Amygdala (tissue), 56 donors: ENCODE data around the gene PTPRR.
A peak's percentile ranks its signal among the peaks of the same experiment; 100 is the strongest.

Experiments
- DNase-seq, 56 donors: peaks; one replicate each; lab custom pipeline; 2025; lab: John Stamatoyannopoulos, UW

Gene PTPRR

DNA sequence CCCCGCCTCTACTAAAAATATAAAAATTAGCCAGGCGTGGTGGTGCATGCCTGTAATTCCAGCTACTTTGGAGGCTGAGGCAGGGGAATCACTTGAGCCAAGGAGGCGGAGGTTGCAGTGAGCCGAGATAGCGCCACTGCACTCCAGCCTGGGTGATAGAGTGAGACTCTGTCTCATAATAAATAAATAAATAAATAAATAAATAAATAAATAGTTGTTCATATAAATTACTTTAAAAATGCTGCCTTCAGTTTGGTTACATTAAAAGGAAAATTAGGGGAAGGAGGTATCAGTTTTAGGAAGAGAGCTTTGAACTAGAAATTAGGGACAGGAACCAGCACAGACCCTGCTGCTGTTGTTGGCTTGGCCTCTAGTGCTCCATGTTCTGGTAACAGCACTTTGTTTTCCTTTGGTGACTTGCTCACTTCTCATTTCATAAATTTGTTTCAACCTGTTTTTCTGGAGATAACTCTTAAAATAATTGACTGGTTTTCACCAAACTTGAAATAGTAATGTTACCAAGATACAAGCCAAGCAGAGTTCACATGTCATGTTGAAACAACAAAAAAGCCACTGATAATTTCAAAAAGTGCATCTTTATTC lies 260.4 kb downstream of the PTPRR start:
- DNase-seq = no peak

- no peak for DNase-seq
Measured at GRCh38 chr12:70659077-70659606, 261.4 kb downstream of the PTPRR start.

DNA sequence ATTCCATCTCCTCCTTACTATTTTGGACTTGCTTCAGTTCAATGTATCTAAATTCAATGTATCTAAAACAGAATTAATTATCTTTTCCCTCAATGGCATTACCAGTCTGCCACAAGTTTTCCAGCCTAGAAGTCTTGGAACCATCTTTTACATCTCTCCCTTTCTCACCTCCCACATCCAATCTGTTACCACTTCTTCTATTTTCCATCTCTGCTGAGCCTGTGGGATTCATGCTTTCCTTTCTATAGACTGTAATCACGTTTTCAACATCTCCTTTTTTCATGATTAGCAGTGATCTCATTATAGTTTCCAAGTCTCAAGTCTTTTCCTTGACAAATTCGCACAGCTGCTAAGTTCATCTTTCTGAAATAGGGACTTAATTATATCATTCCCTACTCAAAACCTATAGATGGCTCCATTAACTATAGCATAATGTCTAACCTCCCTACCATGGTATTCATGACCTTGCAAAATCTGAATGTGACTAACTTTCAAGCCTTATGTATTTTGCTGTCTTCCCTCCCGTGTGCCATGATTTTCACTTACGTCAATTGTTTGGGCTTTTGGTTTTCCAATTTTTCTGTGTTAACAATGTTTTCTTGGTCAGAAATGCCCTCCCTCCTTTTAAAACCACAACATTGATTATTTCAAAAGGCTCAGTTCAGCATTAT lies 262.8 kb downstream of the PTPRR start:
- DNase-seq = peak in 1 of 56 donors; percentile 6

GRCh38 chr12:70652451-70652850 lies 268.1 kb downstream of the PTPRR start:
- no peak for DNase-seq

DNA sequence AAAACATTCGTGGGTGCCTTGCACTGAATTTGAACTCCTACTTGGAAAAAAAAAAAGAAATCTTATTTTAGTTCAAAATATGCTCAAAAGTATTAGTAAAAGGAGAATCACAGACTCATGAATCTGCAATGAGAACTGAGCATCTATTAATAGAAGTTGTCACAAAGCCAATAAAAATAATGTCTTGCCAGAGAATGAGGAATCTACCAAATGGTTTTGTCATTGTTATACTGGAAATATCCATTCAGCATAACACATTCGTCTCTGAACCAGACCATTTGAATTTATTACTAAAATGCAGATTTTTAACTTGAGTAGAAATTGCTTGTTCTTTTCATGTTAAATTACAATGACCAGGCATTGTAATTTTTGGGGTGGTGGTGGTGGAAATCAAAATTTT lies 271.7 kb downstream of the PTPRR start:
- no peak for DNase-seq

DNA sequence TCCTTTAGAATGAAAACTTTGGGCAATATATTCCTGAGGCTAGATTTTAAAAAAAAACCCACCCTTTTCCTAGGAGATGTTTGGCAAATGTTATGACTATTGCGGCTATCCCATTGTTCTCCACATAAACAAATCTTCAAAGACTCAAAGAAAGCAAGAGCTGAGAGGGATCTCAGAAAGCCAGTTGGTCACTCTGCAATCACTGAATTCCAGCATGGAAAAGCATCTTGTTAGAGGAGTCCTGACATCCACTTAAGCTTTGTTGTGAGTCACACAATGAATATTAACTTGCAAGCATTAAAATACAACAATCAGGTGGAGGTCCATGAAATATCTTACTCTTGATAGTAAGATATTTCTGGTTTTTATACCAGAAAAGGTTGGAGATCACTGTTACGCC lies 272.3 kb downstream of the PTPRR start:
- no peak for DNase-seq

DNA sequence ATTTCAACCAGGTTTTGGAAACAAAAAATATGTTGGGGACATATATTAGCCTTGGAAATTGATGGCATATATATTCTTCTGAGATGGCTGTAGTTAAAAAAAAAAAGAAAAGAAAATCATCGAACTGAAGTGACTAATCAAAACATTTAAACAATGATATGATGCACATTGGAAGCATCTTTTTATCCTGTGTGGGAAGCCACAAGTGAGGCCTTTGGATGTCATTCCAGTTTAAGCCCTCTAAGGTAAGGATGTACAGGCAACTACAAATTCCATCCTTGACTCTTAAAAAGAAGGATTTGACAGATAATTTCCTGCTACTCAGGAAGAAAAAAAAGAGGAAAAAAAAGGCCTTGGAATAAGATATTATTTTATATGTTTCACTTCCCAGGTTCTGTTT lies 273.7 kb downstream of the PTPRR start:
- no peak for DNase-seq

DNA sequence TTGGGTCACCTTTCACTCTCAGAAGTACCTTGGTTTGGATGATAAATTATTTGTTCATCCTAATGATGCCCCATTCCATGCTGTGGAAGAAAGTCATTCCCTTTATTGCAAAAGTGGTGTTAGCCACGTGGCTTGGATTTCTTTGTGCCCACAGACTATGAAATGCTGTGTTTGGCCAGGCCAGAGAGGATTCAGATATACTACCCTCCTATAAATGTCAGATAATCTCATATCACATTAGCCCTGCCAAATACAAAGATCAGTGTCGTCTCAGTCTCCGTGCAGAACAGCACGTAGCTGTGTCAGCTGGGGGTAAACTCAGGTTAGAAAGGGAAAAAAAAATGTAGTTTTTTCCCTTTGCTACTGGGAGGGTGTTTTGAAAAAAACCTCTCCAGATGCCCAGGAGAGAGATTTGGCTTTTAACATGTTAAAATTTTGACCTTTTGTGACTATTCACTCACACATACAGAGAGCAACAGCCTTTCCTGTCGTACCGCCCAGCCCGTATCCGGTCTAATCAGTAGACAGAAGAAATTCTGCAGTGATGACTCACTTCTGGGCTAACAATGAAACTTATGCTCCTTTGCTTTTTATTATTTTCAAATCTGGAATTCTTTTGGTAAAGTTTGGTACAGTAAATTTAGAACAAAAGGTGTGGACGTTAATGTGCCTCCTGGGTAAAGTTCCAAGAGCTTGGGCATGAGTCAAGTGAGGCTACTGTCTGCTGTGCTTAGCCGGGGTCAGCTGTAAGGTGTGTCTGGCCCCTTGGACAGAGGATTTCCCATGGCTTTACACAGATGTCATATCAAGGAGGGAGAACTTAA lies 274.8 kb downstream of the PTPRR start:
- no peak for DNase-seq

- DNase-seq = no peak
Measured at GRCh38 chr12:70644861-70645260, 275.7 kb downstream of the PTPRR start.

GRCh38 chr12:70643939-70644338 lies 276.6 kb downstream of the PTPRR start:
- DNase-seq = no peak

GRCh38 chr12:70641691-70642090 lies 278.8 kb downstream of the PTPRR start:
- DNase-seq = no peak

GRCh38 chr12:70640901-70641300 lies 279.6 kb downstream of the PTPRR start:
- DNase-seq = no peak

DNA sequence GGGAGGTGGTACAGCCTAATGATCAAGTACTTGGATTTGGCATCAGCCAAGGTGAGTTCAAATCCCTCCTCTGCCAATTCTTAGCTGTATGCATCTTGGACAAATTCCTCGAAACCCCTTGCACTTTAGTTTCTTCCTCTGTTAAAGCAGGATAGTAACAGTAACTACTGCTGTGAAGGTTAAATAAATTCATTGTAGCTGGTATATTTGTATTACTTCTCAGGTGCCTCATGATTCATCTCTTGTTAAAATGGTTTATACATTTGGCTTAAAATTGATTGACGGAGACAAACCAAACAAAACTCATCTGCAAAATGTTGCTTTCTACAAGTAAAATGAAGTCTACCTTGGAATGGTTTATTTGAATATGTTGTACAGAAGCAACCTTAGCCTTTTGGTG lies 281.0 kb downstream of the PTPRR start:
- DNase-seq = no peak

- no peak for DNase-seq
Measured at GRCh38 chr12:70638639-70639360, 281.7 kb downstream of the PTPRR start.

GRCh38 chr12:70637303-70638085 lies 283.0 kb downstream of the PTPRR start, which contains the start of gene PTPRB:
TSS of gene PTPRB (minus strand) at chr12:70637429. CDS start at chr12:70637395, 34 bp downstream.
- DNase-seq = no peak

- DNase-seq = no peak
Measured at GRCh38 chr12:70635755-70636154, 284.8 kb downstream of the PTPRR start.

- DNase-seq = no peak
Measured at GRCh38 chr12:70628701-70629480, 291.6 kb downstream of the PTPRR start.

DNA sequence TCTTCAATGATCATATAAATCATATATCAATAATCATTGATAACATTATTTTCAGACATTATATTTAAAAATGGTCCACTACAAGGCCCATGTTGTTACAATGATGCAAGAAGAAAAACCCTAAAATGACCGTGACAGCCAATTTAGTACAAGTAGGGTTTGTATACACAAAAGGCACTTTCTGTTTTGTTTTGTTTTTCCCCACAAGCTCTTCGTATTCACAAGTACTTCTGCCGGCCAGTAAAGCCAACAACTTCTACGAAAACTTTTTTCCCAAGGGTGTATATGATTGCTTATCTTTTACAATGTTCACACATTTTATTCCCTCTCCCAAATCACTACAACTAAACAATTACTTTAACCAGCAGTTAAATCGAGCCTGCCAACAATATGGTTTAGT lies 292.9 kb downstream of the PTPRR start:
- DNase-seq = no peak

DNA sequence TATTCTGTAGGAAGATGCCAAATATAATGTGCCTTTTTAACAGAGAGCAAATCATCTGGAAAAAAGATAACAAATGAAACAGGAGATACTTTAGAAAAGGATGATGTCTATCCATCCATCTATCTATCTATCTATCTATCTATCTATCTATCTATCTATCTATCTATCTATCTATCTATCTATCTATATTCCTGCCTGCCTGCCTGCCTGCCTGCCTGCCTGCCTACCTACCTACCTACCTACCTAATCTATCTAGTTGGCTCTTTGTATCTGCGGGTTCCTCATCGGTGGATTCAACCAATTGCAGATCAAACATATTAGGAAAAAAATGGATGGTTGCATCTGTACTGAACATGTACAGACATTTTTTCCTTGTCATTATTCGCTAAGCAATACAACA lies 294.4 kb downstream of the PTPRR start:
- no peak for DNase-seq
